Breast epithelium (tissue), 4 donors: ENCODE data around the gene C10orf88. TPM values are rescaled to one million over a fixed set of nuclear protein-coding genes. Genes with fewer than 3 reads are reported as not detected.
A peak's percentile ranks its signal among the peaks of the same experiment; 100 is the strongest.

Experiments
- DNase-seq, 2 donors: peaks; one replicate each; pipeline ENCODE4 v3.0.0-alpha.2; 2019; ENCODE audit warnings: low spot score in 2 of 2
- H3K27ac ChIP-seq, 2 donors: fragments of 200-600 bp; sonication (generic) in 1 of 2; one replicate each; pipeline ENCODE4 v1.5.1; 2016 to 2019; ENCODE audit warnings: mild to moderate bottlenecking in 1 of 2
- H3K27me3 ChIP-seq, 2 donors: fragments of 200-600 bp; sonication (generic) in 1 of 2; one replicate each; pipeline versions ENCODE4 v1.5.1 to v1.6.0; 2017 to 2019; ENCODE audit warnings: control low read depth in 1 of 2, mild to moderate bottlenecking in 1 of 2
- H3K36me3 ChIP-seq: fragments of 200-600 bp; one replicate; pipeline ENCODE4 v1.5.1; 2019
- H3K4me1 ChIP-seq, 2 donors: fragments of 200-600 bp; sonication (generic); one replicate each; pipeline ENCODE4 v1.5.1; 2016 to 2019; ENCODE audit warnings: control low read depth in 1 of 2
- H3K4me3 ChIP-seq, 3 donors: fragments of 200-600 bp; sonication (generic); 1 replicate in 2 of 3; 2 replicates in 1 of 3; pipeline ENCODE4 v1.5.1; 2016 to 2019; ENCODE audit warnings: mild to moderate bottlenecking in 3 of 3, moderate library complexity in 2 of 3
- H3K9me3 ChIP-seq, 2 donors: fragments of 200-600 bp; sonication (generic) in 1 of 2; one replicate each; pipeline ENCODE4 v1.5.1; 2016 to 2019; ENCODE audit warnings: control low read depth in 1 of 2
- POLR2A ChIP-seq: fragments of 450-650 bp; IDR thresholded peaks from one replicate; pipeline ENCODE4 v1.6.1; 2016; ENCODE audit warnings: antibody characterized with exemption, mild to moderate bottlenecking, moderate library complexity
- POLR2AphosphoS5 ChIP-seq, 3 donors: sonication (generic); formaldehyde crosslinking; IDR thresholded peaks; one replicate each; pipeline ENCODE4 v1.6.1; 2017; ENCODE audit warnings: antibody characterized with exemption in 3 of 3
- intact Hi-C: fragments of 100-400 bp; cut with DNase I; formaldehyde crosslinking; loops from one replicate; pipeline ENCODE4 v1.15.1; 2023; ENCODE audit warnings: low total_unique reads
- total RNA-seq, 3 donors: library from RNA; depleted of rRNA; stranded (reverse); fragments of >200 nt; gene quantifications; one replicate each; pipeline ENCODE4 v1.1.0, GENCODE V29; 2016
- TF ChIP-seq, protein P1 (sequence below), 3 donors: fragments of 450-650 bp; IDR thresholded peaks; one replicate each; pipeline ENCODE4 v1.5.1; 2016 to 2017; ENCODE audit warnings: antibody characterized with exemption in 3 of 3, mild to moderate bottlenecking in 3 of 3, moderate library complexity in 3 of 3

C10orf88 gene
- total RNA-seq, 3 donors from 2014 or later: 4.5 to 8.0 (median 7.5) TPM

DNA sequence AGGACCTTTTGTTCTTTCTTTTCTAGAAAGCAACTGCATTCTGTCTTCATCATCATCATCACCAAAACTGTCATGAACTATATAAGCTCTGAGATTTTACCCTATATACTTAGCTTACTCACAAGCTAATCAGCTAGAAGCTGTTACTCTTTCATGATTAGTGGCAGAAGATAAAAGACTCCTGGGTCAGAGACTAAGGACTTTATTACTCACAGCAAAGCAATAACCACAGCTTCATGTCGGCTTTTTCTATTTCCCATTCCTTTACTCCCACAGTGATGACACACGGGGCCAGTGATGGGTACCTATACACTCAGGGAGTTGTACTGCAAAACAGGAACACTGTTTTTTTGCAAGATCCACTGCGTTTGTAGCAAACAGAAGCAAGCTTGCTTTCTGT lies 8.4 kb upstream of the C10orf88 start:
- Histone ChIP-seq H3K36me3 (no peaks in the 10 kb centered on the region), H3K9me3 (peaks cover 0 to 6% of the 10 kb centered on the region in 2 donors), H3K27ac (no peak overlapping the region), H3K4me3 (no peak overlapping the region), H3K4me1 (no peaks in the 10 kb centered on the region), H3K27me3 (no peaks in the 10 kb centered on the region)
- no peak for TF ChIP-seq POLR2A
- TF ChIP-seq POLR2AphosphoS5 (IDR thresholded peaks at IDR 0.05): no peak
- TF ChIP-seq, protein P1, sequence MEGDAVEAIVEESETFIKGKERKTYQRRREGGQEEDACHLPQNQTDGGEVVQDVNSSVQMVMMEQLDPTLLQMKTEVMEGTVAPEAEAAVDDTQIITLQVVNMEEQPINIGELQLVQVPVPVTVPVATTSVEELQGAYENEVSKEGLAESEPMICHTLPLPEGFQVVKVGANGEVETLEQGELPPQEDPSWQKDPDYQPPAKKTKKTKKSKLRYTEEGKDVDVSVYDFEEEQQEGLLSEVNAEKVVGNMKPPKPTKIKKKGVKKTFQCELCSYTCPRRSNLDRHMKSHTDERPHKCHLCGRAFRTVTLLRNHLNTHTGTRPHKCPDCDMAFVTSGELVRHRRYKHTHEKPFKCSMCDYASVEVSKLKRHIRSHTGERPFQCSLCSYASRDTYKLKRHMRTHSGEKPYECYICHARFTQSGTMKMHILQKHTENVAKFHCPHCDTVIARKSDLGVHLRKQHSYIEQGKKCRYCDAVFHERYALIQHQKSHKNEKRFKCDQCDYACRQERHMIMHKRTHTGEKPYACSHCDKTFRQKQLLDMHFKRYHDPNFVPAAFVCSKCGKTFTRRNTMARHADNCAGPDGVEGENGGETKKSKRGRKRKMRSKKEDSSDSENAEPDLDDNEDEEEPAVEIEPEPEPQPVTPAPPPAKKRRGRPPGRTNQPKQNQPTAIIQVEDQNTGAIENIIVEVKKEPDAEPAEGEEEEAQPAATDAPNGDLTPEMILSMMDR (IDR thresholded peaks at IDR 0.05): no peak
- DNase-seq: no peak
- intact Hi-C loops: no loop called here

DNA sequence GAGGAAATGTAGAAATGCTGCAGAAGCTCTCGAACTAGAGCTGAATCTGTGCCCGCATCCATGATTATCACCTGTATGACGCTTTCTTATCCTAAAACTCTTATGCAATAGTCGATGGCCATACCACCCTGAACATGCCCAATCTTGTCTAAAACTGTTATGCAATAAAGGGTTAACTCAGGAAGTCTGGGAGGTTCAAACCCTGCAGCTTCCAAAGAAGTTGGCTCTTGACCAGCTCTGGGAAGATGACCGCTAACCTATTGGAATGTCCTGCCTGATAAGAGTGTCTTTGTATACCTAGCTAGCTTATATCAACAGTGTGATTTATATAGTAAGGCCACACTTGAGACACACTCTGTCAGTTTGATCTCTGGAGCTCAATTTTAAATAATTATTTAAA lies 3.4 kb upstream of the C10orf88 start:
- intact Hi-C loops: no loop called here
- TF ChIP-seq POLR2A (no peak), POLR2AphosphoS5 (IDR thresholded peaks at IDR 0.05) (no peak)
- TF ChIP-seq, protein P1 (IDR thresholded peaks at IDR 0.05): no peak
- no peak overlapping the region for H3K27ac ChIP-seq

DNA sequence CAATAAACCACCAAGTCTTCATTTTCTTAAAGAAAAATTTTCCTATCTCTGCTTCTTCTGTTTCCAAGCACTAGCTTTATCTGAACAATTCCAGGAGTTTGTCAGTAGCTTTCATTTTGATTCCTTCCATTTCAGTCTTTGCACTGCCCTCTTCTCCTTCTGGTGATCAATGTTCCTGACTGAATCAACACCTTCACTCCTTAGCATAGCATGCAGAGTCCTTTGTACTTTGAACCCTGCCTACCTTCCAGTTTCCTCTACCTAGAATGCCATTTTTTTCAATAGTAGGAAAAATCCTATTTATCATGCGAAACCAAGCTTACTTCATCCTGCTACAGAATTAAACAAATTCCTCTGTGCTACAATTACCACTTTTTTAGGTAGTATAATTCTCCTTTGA lies 1.9 kb upstream of the C10orf88 start:
- H3K36me3 ChIP-seq: no peaks in the 10 kb centered on the region
- no peak for TF ChIP-seq POLR2A
- no peaks in the 10 kb centered on the region for H3K27me3 ChIP-seq
- no peak overlapping the region for H3K27ac ChIP-seq
- no peak for DNase-seq
- no peaks in the 10 kb centered on the region for H3K4me1 ChIP-seq
- H3K9me3 ChIP-seq: no peaks in the 10 kb centered on the region
- no peak overlapping the region for H3K4me3 ChIP-seq
- intact Hi-C loops: no loop called here

More for the DNA sequence above, 3.4 kb upstream of the C10orf88 start:
- Histone ChIP-seq H3K4me3 (no peak overlapping the region), H3K27me3 (no peaks in the 10 kb centered on the region), H3K9me3 (no peaks in the 10 kb centered on the region), H3K36me3 (no peaks in the 10 kb centered on the region), H3K4me1 (no peaks in the 10 kb centered on the region)
- DNase-seq: no peak

DNA sequence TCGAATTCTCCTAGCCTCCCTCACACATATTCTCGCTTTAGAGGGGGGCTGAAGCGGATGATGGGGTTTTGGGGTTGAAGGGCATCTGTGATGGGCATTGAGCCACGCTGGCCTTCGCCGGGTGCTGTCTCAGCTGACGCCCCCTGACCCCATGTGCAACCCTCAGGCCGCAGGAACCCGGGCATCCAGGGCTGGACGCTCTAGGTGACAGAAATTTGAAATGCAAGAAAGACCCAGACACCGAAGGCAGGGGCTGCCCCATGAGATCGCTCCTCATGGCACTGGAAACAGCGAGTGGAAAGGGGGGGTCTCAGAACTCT lies 664 bp upstream of the C10orf88 start:
- DNase-seq: no peak
- H3K4me1 ChIP-seq: no peaks in the 10 kb centered on the region
- no peaks in the 10 kb centered on the region for H3K9me3 ChIP-seq
- H3K27ac ChIP-seq: no peak overlapping the region
- H3K36me3 ChIP-seq: no peaks in the 10 kb centered on the region
- H3K4me3 ChIP-seq: peak overlapping the region; percentile 72 to 92 (median 86)
- H3K27me3 ChIP-seq: no peaks in the 10 kb centered on the region
- intact Hi-C loops: no loop called here
- TF ChIP-seq POLR2A (no peak), POLR2AphosphoS5 (IDR thresholded peaks at IDR 0.05) (no peak)
- TF ChIP-seq, protein P1 (IDR thresholded peaks at IDR 0.05): no peak

DNA sequence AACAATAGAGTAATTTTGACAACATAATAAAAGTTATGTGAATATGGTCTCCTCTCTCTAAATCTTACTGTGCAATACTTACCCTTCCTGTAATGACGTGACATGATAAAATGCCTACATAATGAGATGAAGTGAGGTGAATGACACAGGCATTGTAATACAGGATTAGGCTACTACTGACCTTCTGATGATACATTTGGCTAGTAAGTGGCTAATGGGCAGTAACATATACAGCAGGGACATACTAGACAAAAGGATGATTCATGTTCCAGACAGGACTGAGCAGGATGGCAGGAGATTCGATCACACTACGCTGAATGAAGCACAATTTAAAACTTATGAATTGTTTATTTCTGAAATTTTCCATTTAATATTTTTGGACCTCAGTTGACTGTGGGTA lies 4.7 kb downstream of the C10orf88 start:
- TF ChIP-seq POLR2A: no peak
- TF ChIP-seq, protein P1 (IDR thresholded peaks at IDR 0.05): no peak
- TF ChIP-seq POLR2AphosphoS5 (IDR thresholded peaks at IDR 0.05): no peak
- no peak for DNase-seq
- Histone ChIP-seq H3K4me3 (no peak overlapping the region), H3K36me3 (peaks cover 10% of the 10 kb centered on the region), H3K27me3 (no peaks in the 10 kb centered on the region), H3K4me1 (no peaks in the 10 kb centered on the region), H3K9me3 (no peaks in the 10 kb centered on the region), H3K27ac (no peak overlapping the region)
- intact Hi-C loops: no loop called here
